Measurements from ENCODE around the gene MFSD11.
"Not testable (repeated sequence)": the region's sequence is repeated elsewhere in the genome, so short reads cannot be mapped to it uniquely, and the experiment has no call there.

DNA sequence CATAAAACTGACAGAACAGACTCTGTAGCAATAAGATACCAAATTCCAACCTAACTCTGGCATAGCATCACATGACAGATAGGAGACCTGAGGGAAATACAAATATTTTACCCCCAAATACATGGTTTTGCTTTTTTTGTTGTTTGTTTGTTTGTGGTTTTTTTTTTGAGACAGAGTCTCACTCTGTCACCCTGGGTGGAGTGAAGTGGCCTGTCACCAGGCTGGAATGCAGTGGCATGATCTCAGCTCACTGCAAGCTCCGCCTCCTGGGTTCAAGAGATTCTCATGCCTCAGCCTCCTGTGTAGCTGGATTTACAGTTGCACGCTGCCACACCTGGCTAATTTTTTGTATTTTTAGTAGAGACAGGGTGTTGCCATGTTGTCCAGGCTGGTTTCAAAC is 49.9 kb downstream of the MFSD11 start:
- TF ChIP-seq, protein P1, sequence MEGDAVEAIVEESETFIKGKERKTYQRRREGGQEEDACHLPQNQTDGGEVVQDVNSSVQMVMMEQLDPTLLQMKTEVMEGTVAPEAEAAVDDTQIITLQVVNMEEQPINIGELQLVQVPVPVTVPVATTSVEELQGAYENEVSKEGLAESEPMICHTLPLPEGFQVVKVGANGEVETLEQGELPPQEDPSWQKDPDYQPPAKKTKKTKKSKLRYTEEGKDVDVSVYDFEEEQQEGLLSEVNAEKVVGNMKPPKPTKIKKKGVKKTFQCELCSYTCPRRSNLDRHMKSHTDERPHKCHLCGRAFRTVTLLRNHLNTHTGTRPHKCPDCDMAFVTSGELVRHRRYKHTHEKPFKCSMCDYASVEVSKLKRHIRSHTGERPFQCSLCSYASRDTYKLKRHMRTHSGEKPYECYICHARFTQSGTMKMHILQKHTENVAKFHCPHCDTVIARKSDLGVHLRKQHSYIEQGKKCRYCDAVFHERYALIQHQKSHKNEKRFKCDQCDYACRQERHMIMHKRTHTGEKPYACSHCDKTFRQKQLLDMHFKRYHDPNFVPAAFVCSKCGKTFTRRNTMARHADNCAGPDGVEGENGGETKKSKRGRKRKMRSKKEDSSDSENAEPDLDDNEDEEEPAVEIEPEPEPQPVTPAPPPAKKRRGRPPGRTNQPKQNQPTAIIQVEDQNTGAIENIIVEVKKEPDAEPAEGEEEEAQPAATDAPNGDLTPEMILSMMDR (IDR thresholded peaks at IDR 0.05; ENCODE audit: low read depth, low read length, poor library complexity, severe bottlenecking) = not testable (repeated sequence)
- not testable (repeated sequence) for TF ChIP-seq EZH2phosphoT487 (IDR thresholded peaks at IDR 0.05; ENCODE audit: borderline replicate concordance, low read length)
